Activated CD8-positive, alpha-beta T cell treated with anti-CD3 and anti-CD28 coated beads for 36 hours (primary cell): ENCODE data around the gene IL10. TPM values are rescaled to one million over a fixed set of nuclear protein-coding genes. Genes with fewer than 3 reads are reported as not detected.

Experiments used
- ATAC-seq: fragments of 200-7000 bp; cut with Tn5 transposase; one replicate; pipeline ENCODE4 v1.10.0; 2021; ENCODE audit warnings: mild to moderate bottlenecking, moderate library complexity
- CTCF ChIA-PET: fragments of 350-600 bp; sonication (Branson Sonifier 250); formaldehyde crosslinking; loops from one replicate; lab custom pipeline; 2021; ENCODE audit warnings: antibody characterized with exemption; lab: Charles Lee
- POLR2A ChIA-PET: fragments of 350-600 bp; sonication (Branson Sonifier 250); formaldehyde crosslinking; loops from one replicate; lab custom pipeline; 2021; ENCODE audit warnings: antibody characterized with exemption; lab: Charles Lee
- DNase-seq: peaks from one replicate; pipeline ENCODE4 v3.0.0-alpha.2; 2020
- H3K27ac Mint-ChIP-seq: one replicate; pipeline ENCODE4 v1.8.0; 2021; ENCODE audit warnings: mild to moderate bottlenecking, mixed read lengths
- H3K27me3 Mint-ChIP-seq: one replicate; pipeline ENCODE4 v1.8.0; 2021; ENCODE audit warnings: mixed read lengths
- H3K36me3 Mint-ChIP-seq: one replicate; pipeline ENCODE4 v1.8.0; 2021; ENCODE audit warnings: low read depth, mixed read lengths
- H3K4me1 Mint-ChIP-seq: one replicate; pipeline ENCODE4 v1.8.0; 2021; ENCODE audit warnings: low read depth, mixed read lengths
- H3K4me3 Mint-ChIP-seq: one replicate; pipeline ENCODE4 v1.8.0; 2021; ENCODE audit warnings: mild to moderate bottlenecking, moderate library complexity, mixed read lengths
- H3K9me3 Mint-ChIP-seq: one replicate; pipeline ENCODE4 v1.8.0; 2021; ENCODE audit warnings: mixed read lengths
- intact Hi-C: fragments of 100-400 bp; cut with micrococcal nuclease; formaldehyde crosslinking; loops from one replicate; pipeline ENCODE4 v1.10.0; 2022
- total RNA-seq, 2 experiments: library from RNA; stranded (reverse); gene quantifications; one replicate each; pipeline ENCODE4 v1.2.3, GENCODE V29; 2021
- TF ChIP-seq, protein P1 (sequence below): fragments of 200-600 bp; IDR thresholded peaks from one replicate; pipeline ENCODE4 v1.8.0; 2022; ENCODE audit warnings: antibody characterized with exemption, mild to moderate bottlenecking

Gene IL10
- total RNA-seq, 2 experiments from 2014 or later: 0.32 TPM; not detected in 1

DNA sequence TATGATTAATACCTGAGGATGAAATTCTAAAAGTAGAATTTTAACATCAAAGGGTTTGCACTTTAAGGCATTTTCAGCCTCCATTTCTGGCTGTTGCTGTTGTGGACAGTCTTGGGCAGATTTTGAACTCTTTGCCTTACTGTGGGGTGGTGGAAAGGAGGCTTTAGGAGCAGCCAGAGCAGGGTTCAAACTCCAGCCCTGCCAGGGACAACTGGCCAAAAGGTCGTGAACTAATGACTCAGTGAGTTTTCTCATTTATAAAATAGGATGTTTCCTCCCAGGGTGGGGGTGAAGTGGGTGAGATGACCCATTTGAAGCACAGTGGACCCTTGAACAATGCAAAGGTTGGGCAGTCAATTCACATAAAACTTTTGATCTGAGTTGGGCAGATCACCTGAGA lies 50.8 kb downstream of the IL10 start:
- TF ChIP-seq, protein P1, sequence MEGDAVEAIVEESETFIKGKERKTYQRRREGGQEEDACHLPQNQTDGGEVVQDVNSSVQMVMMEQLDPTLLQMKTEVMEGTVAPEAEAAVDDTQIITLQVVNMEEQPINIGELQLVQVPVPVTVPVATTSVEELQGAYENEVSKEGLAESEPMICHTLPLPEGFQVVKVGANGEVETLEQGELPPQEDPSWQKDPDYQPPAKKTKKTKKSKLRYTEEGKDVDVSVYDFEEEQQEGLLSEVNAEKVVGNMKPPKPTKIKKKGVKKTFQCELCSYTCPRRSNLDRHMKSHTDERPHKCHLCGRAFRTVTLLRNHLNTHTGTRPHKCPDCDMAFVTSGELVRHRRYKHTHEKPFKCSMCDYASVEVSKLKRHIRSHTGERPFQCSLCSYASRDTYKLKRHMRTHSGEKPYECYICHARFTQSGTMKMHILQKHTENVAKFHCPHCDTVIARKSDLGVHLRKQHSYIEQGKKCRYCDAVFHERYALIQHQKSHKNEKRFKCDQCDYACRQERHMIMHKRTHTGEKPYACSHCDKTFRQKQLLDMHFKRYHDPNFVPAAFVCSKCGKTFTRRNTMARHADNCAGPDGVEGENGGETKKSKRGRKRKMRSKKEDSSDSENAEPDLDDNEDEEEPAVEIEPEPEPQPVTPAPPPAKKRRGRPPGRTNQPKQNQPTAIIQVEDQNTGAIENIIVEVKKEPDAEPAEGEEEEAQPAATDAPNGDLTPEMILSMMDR: no peak
- DNase-seq: no peak
- no peak overlapping the region for H3K27ac Mint-ChIP-seq
- H3K4me3 Mint-ChIP-seq: no peak overlapping the region
- ChIA-PET POLR2A (interaction anchor here (0.6 kb wide), 1 partner anchor 152 kb away, joined by 5 read pairs; no protein-coding TSS in a partner anchor), CTCF (interaction anchor here (0.7 to 6.4 kb wide), 4 partner anchors 13 to 192 kb away, joined by 3 to 37 read pairs (median 12); partner anchors contain the start of gene IL20)
- H3K9me3 Mint-ChIP-seq: no peaks in the 10 kb centered on the region
- peaks cover 74% of the 10 kb centered on the region for H3K4me1 Mint-ChIP-seq
- H3K36me3 Mint-ChIP-seq: no peaks in the 10 kb centered on the region
- no peak for ATAC-seq
- intact Hi-C loops: no loop called here
- no peaks in the 10 kb centered on the region for H3K27me3 Mint-ChIP-seq

DNA sequence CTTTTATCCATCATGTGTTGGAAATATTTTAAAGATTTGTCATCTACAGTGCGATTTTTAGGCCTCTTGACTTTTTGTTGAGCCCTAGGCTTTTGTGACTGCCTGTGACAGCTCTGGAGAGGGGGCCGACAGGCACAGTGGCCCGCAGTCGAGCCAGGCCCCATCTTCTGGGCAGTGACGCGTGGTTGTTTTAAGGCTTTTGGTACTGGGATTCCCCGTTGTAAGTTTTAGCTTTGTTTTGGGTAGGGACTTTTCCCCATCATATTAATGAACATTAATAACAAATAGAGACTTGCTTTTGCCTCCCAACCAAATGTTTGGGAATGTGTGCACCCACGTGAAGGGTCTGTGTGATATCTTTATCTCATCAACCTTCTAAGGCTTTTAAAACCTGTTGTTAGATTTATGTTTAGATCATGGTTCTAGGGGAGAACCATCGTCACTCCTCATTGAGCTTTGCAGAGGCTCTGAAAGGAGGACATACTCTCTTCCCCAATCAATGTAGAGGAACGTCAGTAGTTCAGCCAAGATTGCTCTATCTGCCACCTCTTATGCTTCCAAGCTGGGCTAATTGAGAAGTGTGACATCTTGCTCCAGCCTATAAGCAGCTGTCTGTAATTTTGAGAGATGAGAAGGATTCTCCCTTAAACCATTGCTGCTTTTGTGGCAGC lies 53.0 kb downstream of the IL10 start:
- TF ChIP-seq, protein P1: no peak
- intact Hi-C loops: no loop called here
- Mint-ChIP-seq H3K4me1 (peaks cover 75% of the 10 kb centered on the region), H3K27ac (peak overlapping the region; percentile 32), H3K36me3 (no peaks in the 10 kb centered on the region), H3K9me3 (no peaks in the 10 kb centered on the region), H3K27me3 (no peaks in the 10 kb centered on the region), H3K4me3 (no peak overlapping the region)
- CTCF ChIA-PET: interaction anchor here (0.8 to 6.4 kb wide), 12 partner anchors 11 to 262 kb away, joined by 3 to 37 read pairs (median 3); partner anchors contain the start of gene DYRK3
- POLR2A ChIA-PET: interaction anchor here (0.6 to 0.9 kb wide), 2 partner anchors 41 to 49 kb away, joined by 3 read pairs; no protein-coding TSS in a partner anchor
- no peak for DNase-seq
- no peak for ATAC-seq

DNA sequence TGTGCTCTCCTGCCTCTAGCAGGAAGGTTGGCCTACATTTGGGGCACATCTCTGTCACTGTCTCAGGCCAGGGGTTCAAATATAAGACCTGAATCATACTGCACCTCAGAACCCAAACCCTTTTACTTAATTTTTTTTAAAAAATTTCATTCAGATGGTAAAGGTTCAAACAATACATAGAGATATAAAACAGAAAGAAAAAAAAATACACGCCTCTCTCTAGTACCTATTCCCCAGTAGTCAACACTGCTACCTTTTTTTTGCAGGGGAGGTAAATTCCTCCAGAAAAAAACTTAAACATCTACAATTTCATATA lies 54.7 kb downstream of the IL10 start:
- peak overlapping the region; percentile 79 for H3K27ac Mint-ChIP-seq
- ATAC-seq (peak; percentile 9), DNase-seq (no peak)
- H3K4me1 Mint-ChIP-seq: peaks cover 79% of the 10 kb centered on the region
- TF ChIP-seq, protein P1: no peak
- no peaks in the 10 kb centered on the region for H3K27me3 Mint-ChIP-seq
- H3K4me3 Mint-ChIP-seq: peak overlapping the region; percentile 15
- H3K9me3 Mint-ChIP-seq: no peaks in the 10 kb centered on the region
- ChIA-PET POLR2A (interaction anchor here (1.2 kb wide), 1 partner anchor 19 kb away, joined by 3 read pairs; no protein-coding TSS in a partner anchor), CTCF (interaction anchor here (0.6 to 10.4 kb wide), 5 partner anchors 9 to 195 kb away, joined by 3 to 109 read pairs (median 9); no protein-coding TSS in a partner anchor)
- no peaks in the 10 kb centered on the region for H3K36me3 Mint-ChIP-seq
- intact Hi-C loops: no loop called here

Other genes with a start within 250 kb of the IL10 start
- gene EIF2D, start 160.0 kb downstream of the IL10 start, total RNA-seq: 100 to 1,000 TPM; 100 to 102 TPM
- gene DYRK3, start 137.0 kb downstream of the IL10 start, total RNA-seq: 1 to 10 TPM; 4.7 to 4.9 TPM
- 10 to 100 TPM; 50.4 to 51.4 TPM for gene MAPKAPK2, start 87.6 kb downstream of the IL10 start, total RNA-seq
- gene IL19, start 1.7 kb downstream of the IL10 start, total RNA-seq: not detected
- gene IL20, start 93.1 kb upstream of the IL10 start, total RNA-seq: not detected
- under 1 TPM; 0.54 to 0.81 TPM for gene IL24, start 124.9 kb upstream of the IL10 start, total RNA-seq
- 10 to 100 TPM; 49.4 to 51.7 TPM for gene FCMR, start 149.4 kb upstream of the IL10 start, total RNA-seq
- gene PIGR, start 174.0 kb upstream of the IL10 start, total RNA-seq: under 1 TPM in 1 of 2 experiments, not detected in 1; 0.07 TPM
- gene FCAMR, start 198.0 kb upstream of the IL10 start, total RNA-seq: not detected